H9 (cell line): ENCODE data around the gene USP20. TPM values are rescaled to one million over a fixed set of nuclear protein-coding genes. Genes with fewer than 3 reads are reported as not detected.

ENCODE experiments used
- DNase-seq: peaks from one replicate; pipeline ENCODE4 v3.0.0-alpha.2; 2017
- H2AFZ ChIP-seq: one replicate; pipeline ENCODE4 v1.6.1; 2013; ENCODE audit warnings: mild to moderate bottlenecking, low read length, control low read depth, moderate library complexity
- H2AK5ac ChIP-seq: 2 replicates; pipeline ENCODE4 v1.6.1; 2013; ENCODE audit warnings: low read length, control low read depth, mixed read lengths; ENCODE audit not compliant: insufficient read length
- H2BK120ac ChIP-seq: one replicate; pipeline ENCODE4 v1.6.1; 2013; ENCODE audit warnings: low read depth, mild to moderate bottlenecking, low read length, control low read depth, inconsistent platforms; ENCODE audit not compliant: poor library complexity, severe bottlenecking
- H2BK12ac ChIP-seq: 2 replicates; pipeline ENCODE4 v1.6.1; 2013; ENCODE audit warnings: low read length, control low read depth, mixed read lengths, low read depth; ENCODE audit not compliant: insufficient read length
- H2BK15ac ChIP-seq: 2 replicates; pipeline ENCODE4 v1.6.1; 2013; ENCODE audit warnings: low read depth, low read length, control low read depth
- H2BK20ac ChIP-seq: one replicate; pipeline ENCODE4 v1.6.1; 2013; ENCODE audit warnings: low read depth, mild to moderate bottlenecking, low read length, control low read depth, inconsistent platforms; ENCODE audit not compliant: poor library complexity, severe bottlenecking
- H2BK5ac ChIP-seq: 2 replicates; pipeline ENCODE4 v1.6.1; 2013; ENCODE audit warnings: low read length, control low read depth, mixed read lengths; ENCODE audit not compliant: insufficient read length
- H3K14ac ChIP-seq: 2 replicates; pipeline ENCODE4 v1.6.1; 2013; ENCODE audit warnings: low read length, control low read depth; ENCODE audit not compliant: insufficient read depth
- H3K18ac ChIP-seq: 2 replicates; pipeline ENCODE4 v1.6.1; 2013; ENCODE audit warnings: low read depth, mild to moderate bottlenecking, mixed read lengths, low read length, control low read depth; ENCODE audit not compliant: insufficient read length
- H3K23ac ChIP-seq: 2 replicates; pipeline ENCODE4 v1.6.1; 2013; ENCODE audit warnings: low read length, control low read depth, mixed read lengths, low read depth; ENCODE audit not compliant: insufficient read length
- H3K23me2 ChIP-seq: 2 replicates; pipeline ENCODE4 v1.6.1; 2013; ENCODE audit warnings: low read depth, mild to moderate bottlenecking, mixed read lengths, low read length, control low read depth; ENCODE audit not compliant: insufficient read length, poor library complexity, severe bottlenecking
- H3K27ac ChIP-seq: 2 replicates; pipeline ENCODE4 v1.5.1; 2013; ENCODE audit warnings: low read length, control low read depth, mixed read lengths, low read depth; ENCODE audit not compliant: insufficient read length
- H3K27me3 ChIP-seq: 2 replicates; pipeline ENCODE4 v1.6.1; 2013; ENCODE audit warnings: low read length, control low read depth, inconsistent platforms; ENCODE audit not compliant: insufficient read depth
- H3K4ac ChIP-seq: 2 replicates; pipeline ENCODE4 v1.6.1; 2013; ENCODE audit warnings: low read depth, mild to moderate bottlenecking, control low read depth, inconsistent platforms, low read length, moderate library complexity
- H3K4me1 ChIP-seq: 2 replicates; pipeline ENCODE4 v1.6.1; 2013; ENCODE audit warnings: low read length, control low read depth, inconsistent platforms; ENCODE audit not compliant: insufficient read depth
- H3K4me2 ChIP-seq: 2 replicates; pipeline ENCODE4 v1.6.1; 2013; ENCODE audit warnings: low read length, control low read depth, mixed read lengths; ENCODE audit not compliant: insufficient read length, insufficient read depth
- H3K56ac ChIP-seq: 2 replicates; pipeline ENCODE4 v1.6.1; 2013; ENCODE audit warnings: low read depth, mild to moderate bottlenecking, mixed read lengths, low read length, control low read depth; ENCODE audit not compliant: insufficient read length
- H3K79me1 ChIP-seq: 2 replicates; pipeline ENCODE4 v1.6.1; 2013; ENCODE audit warnings: low read depth, mild to moderate bottlenecking, moderate library complexity, low read length, control low read depth, inconsistent platforms; ENCODE audit not compliant: insufficient read depth, poor library complexity, severe bottlenecking
- H3K79me2 ChIP-seq: 2 replicates; pipeline ENCODE4 v1.6.1; 2013; ENCODE audit warnings: low read length, control low read depth, inconsistent platforms; ENCODE audit not compliant: insufficient read depth
- H3K9ac ChIP-seq: 2 replicates; pipeline ENCODE4 v1.6.1; 2013; ENCODE audit warnings: low read length, control low read depth, mixed read lengths; ENCODE audit not compliant: insufficient read length; ENCODE audit errors: extremely low read depth
- H3K9me3 ChIP-seq: one replicate; pipeline ENCODE4 v1.6.1; 2013; ENCODE audit warnings: low read depth, low read length, inconsistent platforms; ENCODE audit not compliant: control insufficient read depth
- H3T11ph ChIP-seq: one replicate; pipeline ENCODE4 v1.6.1; 2013; ENCODE audit warnings: mild to moderate bottlenecking, low read length, control low read depth, inconsistent platforms
- H4K20me1 ChIP-seq: one replicate; pipeline ENCODE4 v1.6.1; 2013; ENCODE audit not compliant: control insufficient read depth, insufficient read length, insufficient read depth
- H4K5ac ChIP-seq: 2 replicates; pipeline ENCODE4 v1.6.1; 2013; ENCODE audit warnings: low read depth, mild to moderate bottlenecking, mixed read lengths, low read length, control low read depth; ENCODE audit not compliant: insufficient read length
- H4K8ac ChIP-seq: replicated peaks from 2 replicates; pipeline ENCODE4 v1.6.1; 2013; ENCODE audit warnings: low read length, control low read depth, mixed read lengths, low read depth; ENCODE audit not compliant: insufficient read length
- H4K91ac ChIP-seq: 2 replicates; pipeline ENCODE4 v1.6.1; 2013; ENCODE audit warnings: low read depth, mild to moderate bottlenecking, moderate library complexity, mixed read lengths, low read length, control low read depth; ENCODE audit not compliant: insufficient read length
- H3K27ac Mint-ChIP-seq, 3 experiments: 2 replicates in 2 of 3; 3 replicates in 1 of 3; pipeline ENCODE4 v1.8.0; 2020 to 2021; ENCODE audit warnings: mixed read lengths in 3 of 3, mild to moderate bottlenecking in 1 of 3, moderate library complexity in 1 of 3
- H3K27me3 Mint-ChIP-seq: 2 replicates; pipeline ENCODE4 v1.8.0; 2021; ENCODE audit warnings: low read depth, mild to moderate bottlenecking, moderate library complexity, mixed read lengths
- H3K36me3 Mint-ChIP-seq, 3 experiments: 2 replicates in 2 of 3; 3 replicates in 1 of 3; pipeline ENCODE4 v1.8.0; 2020 to 2021; ENCODE audit warnings: low read depth in 3 of 3, mixed read lengths in 3 of 3; ENCODE audit not compliant: insufficient read depth in 1 of 3
- H3K4me1 Mint-ChIP-seq, 2 experiments: 2 replicates each; pipeline ENCODE4 v1.8.0; 2020; ENCODE audit warnings: mixed read lengths in 2 of 2
- H3K4me3 Mint-ChIP-seq, 2 experiments: 2 replicates in 1 of 2; 3 replicates in 1 of 2; pipeline ENCODE4 v1.8.0; 2020 to 2021; ENCODE audit warnings: mild to moderate bottlenecking in 2 of 2, mixed read lengths in 2 of 2, moderate library complexity in 1 of 2
- H3K9me3 Mint-ChIP-seq, 2 experiments: 2 replicates in 1 of 2; 3 replicates in 1 of 2; pipeline ENCODE4 v1.8.0; 2020; ENCODE audit warnings: mild to moderate bottlenecking in 2 of 2, mixed read lengths in 2 of 2, moderate library complexity in 1 of 2
- CTCF ChIP-seq: fragments of 200-600 bp; sonication (generic); conservative IDR thresholded peaks from 3 replicates; pipeline ENCODE4 v1.8.0; 2021; ENCODE audit warnings: antibody characterized with exemption, mild to moderate bottlenecking
- WGBS: extraction: QIAGEN DNeasy Blood & Tissue Kit; methylation state at CpG from one replicate; pipeline ENCODE4 v1.1.7; 2013; ENCODE audit warnings: missing lambda C conversion rate, low lambda C conversion rate, mixed read lengths; ENCODE audit not compliant: insufficient read length; ENCODE audit errors: extremely low coverage; 5-methylcytosine and 5-hydroxymethylcytosine counted together
- total RNA-seq: library from RNA; stranded (reverse); gene quantifications from 2 replicates; pipeline ENCODE4 v1.2.1, GENCODE V29; 2021

Gene USP20
- total RNA-seq, 1 experiment from 2014 or later, result 20.9 TPM

- no peak overlapping the region for H3K9ac ChIP-seq
- no peak overlapping the region for H2BK5ac ChIP-seq
- H2AFZ ChIP-seq, result no peak overlapping the region
- H4K20me1 ChIP-seq, result no peaks in the 10 kb centered on the region
- H2BK12ac ChIP-seq, result no peak overlapping the region
- no peak overlapping the region for H4K5ac ChIP-seq
- H3K27ac ChIP-seq, result no peak overlapping the region
- no peaks in the 10 kb centered on the region for H3K79me2 ChIP-seq
- no peak overlapping the region for H3K23ac ChIP-seq
- no peak overlapping the region for H3K4me2 ChIP-seq
- WGBS, result no CpG with 5 or more reads among the region's 10 CpGs
- Mint-ChIP-seq H3K36me3 (no peaks in the 10 kb centered on the region), H3K27me3 (peaks cover 28% of the 10 kb centered on the region), H3K4me1 (peaks cover 2% of the 10 kb centered on the region in 2 experiments; a peak in 2 of 4 replicates), H3K27ac (no peak overlapping the region), H3K4me3 (no peak overlapping the region), H3K9me3 (no peaks in the 10 kb centered on the region; a peak in 1 of 5 replicates)
- no peak overlapping the region for H2AK5ac ChIP-seq
- no peak overlapping the region for H3K18ac ChIP-seq
- no peak for TF ChIP-seq CTCF
- no peak overlapping the region for H3T11ph ChIP-seq
- no peaks in the 10 kb centered on the region for H3K23me2 ChIP-seq
- no peaks in the 10 kb centered on the region for H3K4me1 ChIP-seq
- no peak overlapping the region for H4K91ac ChIP-seq
- H4K8ac ChIP-seq, result no peak overlapping the region
- DNase-seq, result no peak
- no peak overlapping the region for H3K4ac ChIP-seq
- H3K9me3 ChIP-seq, result no peaks in the 10 kb centered on the region
- H2BK20ac ChIP-seq, result no peak overlapping the region
- H3K27me3 ChIP-seq, result no peaks in the 10 kb centered on the region
- H3K56ac ChIP-seq, result no peak overlapping the region
- H3K79me1 ChIP-seq, result no peaks in the 10 kb centered on the region
- H2BK120ac ChIP-seq, result no peak overlapping the region
- no peak overlapping the region for H3K14ac ChIP-seq
- no peak overlapping the region for H2BK15ac ChIP-seq
Measured at GRCh38 chr9:129786481-129786880, 48.8 kb upstream of the USP20 start.
